HG02678 (cell line): ENCODE data around the gene ZNF562.
A peak's percentile ranks its signal among the peaks of the same experiment; 100 is the strongest.

Experiments used
- ATAC-seq: cut with Tn5 transposase; IDR thresholded peaks from one replicate; pipeline ENCODE4 v1.9.1; 2021; ENCODE audit warnings: mild to moderate bottlenecking, moderate library complexity; ENCODE audit not compliant: unreplicated experiment

The ZNF562 gene

GRCh38 chr19:9645472-9645871 lies 29.4 kb downstream of the ZNF562 start:
- ATAC-seq, result no peak

- ATAC-seq, result no peak
Measured at GRCh38 chr19:9644472-9644871, 30.4 kb downstream of the ZNF562 start.

GRCh38 chr19:9641810-9642209 lies 33.1 kb downstream of the ZNF562 start:
- ATAC-seq, result no peak

- ATAC-seq, result no peak
Measured at GRCh38 chr19:9640956-9641355, 33.9 kb downstream of the ZNF562 start.

GRCh38 chr19:9636018-9636417 lies 38.9 kb downstream of the ZNF562 start:
- ATAC-seq, result no peak

GRCh38 chr19:9627856-9628255 lies 47.0 kb downstream of the ZNF562 start:
- ATAC-seq, result no peak

GRCh38 chr19:9622531-9622930 lies 52.4 kb downstream of the ZNF562 start:
- no peak for ATAC-seq

- peak; percentile 83 for ATAC-seq
Measured at GRCh38 chr19:9621156-9622037, 53.5 kb downstream of the ZNF562 start, which contains the start of gene ZNF561. Gene ZNF561 (minus strand): TSS chr19:9621232. CDS start chr19:9619456, 1,776 bp downstream.

- ATAC-seq, result no peak
Measured at GRCh38 chr19:9620842-9621155, 54.1 kb downstream of the ZNF562 start.

- no peak for ATAC-seq
Measured at GRCh38 chr19:9615844-9616243, 59.1 kb downstream of the ZNF562 start.

GRCh38 chr19:9610484-9611113 lies 64.3 kb downstream of the ZNF562 start:
- no peak for ATAC-seq

GRCh38 chr19:9608912-9609311 lies 66.0 kb downstream of the ZNF562 start:
- ATAC-seq, result no peak

- no peak for ATAC-seq
Measured at GRCh38 chr19:9597027-9597426, 77.9 kb downstream of the ZNF562 start.
